Medulla oblongata (tissue), 1 donor: ENCODE measurements around the gene SLC43A2.
"Not testable (repeated sequence)": the region's sequence is repeated elsewhere in the genome, so short reads cannot be mapped to it uniquely, and the experiment has no call there.

ENCODE experiments used
- DNase-seq: peaks from one replicate; pipeline ENCODE4 v3.0.0-alpha.2; 2015; ENCODE audit errors: extremely low spot score

The SLC43A2 gene

DNA sequence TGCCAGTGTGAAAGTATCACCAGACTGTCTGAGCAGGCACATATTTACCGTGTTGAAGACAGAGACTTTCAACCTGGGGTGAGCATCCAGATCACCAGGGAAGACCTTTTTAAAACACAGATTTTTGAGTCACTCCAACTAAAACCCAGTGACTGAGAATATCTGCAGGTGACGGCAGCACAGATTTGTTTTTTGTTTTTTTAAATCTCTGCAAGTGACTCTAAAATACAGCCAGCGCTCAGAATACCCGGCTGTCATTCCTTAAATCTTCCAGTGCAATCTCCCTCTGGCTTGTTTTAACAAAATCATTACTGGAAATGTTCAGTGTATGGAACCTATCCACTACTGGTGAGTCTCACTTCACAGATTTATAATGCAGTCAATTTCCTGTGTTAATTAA, 92.9 kb downstream of the SLC43A2 start:
- no peak for DNase-seq

DNA sequence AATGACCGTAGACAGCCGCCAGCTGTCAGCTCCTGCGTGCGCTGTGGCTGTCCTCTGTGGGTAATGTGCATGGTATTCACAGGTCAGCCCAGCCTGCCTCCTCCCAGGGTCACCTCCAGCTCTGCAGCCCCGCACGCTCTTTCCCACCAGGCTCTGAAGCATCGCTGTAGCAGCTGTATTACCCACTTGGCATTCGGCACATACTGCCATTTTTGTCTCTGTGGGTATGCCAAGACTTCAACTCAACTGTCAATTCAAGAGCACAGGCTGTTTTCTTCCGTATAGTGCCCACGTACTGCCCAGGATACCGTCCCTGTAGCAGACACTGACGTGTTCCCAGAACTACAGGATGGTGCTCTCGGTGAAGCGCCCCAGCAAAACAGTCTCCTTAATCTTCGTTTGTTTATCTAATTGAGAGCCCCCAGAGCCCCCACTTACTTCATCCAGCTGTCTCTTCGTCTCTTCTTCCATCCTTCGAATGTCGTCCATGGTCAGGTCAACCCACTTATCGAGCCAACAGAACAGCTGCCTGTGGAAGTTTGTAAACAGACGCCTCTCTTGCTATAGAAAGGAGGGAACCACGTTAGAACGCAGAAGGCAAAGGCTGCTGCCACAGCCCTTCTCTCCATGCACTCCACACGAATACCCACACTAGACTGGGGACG, 94.8 kb downstream of the SLC43A2 start:
- DNase-seq = no peak

DNA sequence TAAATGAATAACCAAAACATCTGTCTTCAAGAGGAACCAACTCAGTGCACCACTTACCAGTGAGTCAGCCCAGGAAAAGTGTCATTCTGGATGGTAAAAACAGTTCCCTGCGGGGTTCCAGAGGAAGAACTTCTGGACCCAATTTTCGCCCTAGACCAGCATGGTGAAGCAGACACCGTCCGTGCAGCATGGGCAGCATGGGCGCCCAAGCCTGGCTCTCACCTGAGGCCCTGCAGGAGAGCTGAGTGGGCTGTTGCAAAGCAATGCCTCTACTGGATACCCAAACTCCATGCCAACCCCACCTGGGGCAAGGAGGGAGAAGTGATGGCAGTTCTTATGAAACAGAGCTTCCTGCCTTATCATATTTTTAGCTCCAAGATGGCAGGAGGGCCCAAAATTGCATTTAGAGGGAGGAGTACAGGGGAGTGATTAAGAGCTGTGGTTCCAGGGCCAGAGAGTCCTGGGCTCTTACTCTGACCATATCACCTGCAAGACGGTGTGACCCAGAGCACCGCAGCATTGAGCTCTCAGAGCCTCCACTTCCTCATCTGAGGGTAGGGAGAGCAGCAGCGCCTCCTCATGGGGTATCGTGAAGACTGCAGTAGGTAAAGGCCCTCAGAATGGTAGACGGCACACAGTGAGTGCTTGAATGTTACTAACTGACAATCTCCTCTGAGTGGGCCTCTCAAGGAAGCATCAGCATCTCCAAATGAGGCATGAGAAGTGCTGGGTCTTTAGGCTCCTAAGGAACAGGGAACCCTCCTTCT, 95.6 kb downstream of the SLC43A2 start:
- DNase-seq = no peak

DNA sequence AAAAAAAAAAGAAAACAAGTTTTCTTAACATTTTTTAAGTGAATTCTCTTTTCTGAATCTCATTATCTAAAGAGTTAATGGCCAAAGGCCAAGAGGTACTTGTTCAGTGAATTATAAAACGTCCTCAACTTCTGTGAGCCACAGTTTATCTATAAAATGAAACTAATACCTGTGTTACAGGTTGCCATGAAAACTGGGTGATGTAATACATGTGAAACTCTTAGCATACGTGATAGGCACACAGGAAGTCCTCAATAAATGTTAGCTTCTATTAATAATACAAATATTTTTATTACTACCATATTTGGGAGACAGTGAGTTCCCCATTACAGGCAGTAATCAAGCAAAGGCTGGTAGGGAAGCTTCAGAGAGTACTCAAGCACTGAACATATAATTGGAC, 98.8 kb downstream of the SLC43A2 start:
- no peak for DNase-seq

DNA sequence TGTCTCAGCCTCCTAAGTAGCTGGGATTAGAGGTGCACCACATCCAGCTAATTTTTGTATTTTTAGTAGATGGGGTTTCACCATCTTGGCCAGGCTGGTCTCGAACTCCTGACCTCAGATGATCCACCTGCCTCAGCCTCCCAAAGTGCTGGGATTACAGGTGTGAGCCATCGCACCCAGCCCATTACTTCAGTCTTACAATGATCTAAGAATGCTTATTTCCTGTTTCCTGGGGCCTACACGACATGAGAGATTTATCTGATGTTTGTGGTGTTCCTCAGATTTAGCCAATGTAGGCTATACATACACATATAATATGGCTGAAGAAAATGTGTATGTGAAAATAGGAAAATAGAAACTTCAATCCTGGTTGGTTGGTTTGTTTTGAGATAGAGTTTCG, 101.8 kb downstream of the SLC43A2 start:
- DNase-seq = not testable (repeated sequence)

DNA sequence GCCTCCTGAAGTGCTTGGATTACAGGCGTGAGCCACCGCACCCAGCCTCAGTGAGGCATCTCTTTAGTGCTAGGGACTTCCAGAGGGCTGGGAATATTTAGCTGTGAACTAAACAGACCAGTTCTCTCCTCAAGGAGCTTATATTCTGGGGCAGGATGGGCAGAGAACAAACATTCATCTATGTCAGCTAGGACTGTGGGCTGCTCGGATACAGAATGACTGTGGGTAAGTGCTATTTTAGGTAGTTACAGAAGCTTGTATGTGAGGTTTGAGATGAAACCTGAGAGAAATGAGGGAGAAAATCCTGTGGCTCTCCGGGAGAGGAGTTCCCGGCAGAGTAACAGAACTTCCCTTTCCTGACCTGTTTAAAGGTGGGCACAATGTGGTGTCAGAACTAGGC, 106.0 kb downstream of the SLC43A2 start:
- no peak for DNase-seq

DNA sequence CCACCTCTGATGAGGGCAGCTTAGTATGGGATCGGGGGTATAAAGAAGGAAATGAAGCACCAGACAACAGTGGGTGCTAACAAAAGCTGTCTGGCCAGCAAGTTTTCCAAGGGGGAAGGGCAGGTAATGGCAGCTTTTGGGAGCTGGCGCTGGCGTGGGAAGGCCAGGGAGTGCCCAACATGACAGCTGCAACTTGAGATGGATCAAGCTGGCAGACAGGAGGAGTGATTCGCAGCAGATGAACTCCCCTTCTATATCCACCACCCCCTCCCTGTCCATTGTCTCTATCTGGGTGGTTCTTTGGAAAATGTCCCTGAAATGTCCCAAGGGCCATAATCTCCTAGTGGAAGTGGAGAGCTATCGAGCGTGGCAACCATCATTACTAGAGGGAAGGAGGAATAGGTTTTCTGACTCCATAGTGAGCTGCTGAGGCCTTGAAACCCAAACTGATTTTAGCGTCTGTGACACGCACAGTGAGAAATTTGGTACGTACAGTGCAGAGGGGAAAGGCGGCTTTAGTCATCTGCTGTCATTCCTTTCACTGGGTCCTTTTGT, 107.5 kb downstream of the SLC43A2 start:
- no peak for DNase-seq

DNA sequence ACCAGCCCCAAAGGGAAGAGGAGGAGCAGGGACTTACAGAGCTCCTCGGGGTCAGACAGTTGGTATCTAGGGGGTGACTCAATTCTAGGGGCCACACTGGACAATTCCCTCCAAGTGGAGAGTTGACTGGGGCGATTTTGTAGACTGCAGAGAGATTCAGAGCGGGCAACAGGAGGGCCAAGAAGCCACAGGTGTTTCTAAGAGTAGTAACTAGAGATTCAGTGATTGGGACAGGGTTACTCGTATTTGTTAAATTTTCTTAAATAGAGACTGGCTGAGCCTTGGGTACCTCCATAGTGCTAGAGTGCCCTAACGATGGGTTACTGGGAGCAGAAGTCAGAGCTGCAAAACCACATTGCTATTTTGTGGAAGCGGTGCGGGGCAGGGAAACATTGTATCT, 109.0 kb downstream of the SLC43A2 start:
- DNase-seq = no peak
